ENCODE data around the gene GGNBP2. TPM values are rescaled to one million over a fixed set of nuclear protein-coding genes. Genes with fewer than 3 reads are reported as not detected.

Gene GGNBP2
- polyA plus RNA-seq, 1 donor from 2014 or later, result 112 TPM

DNA sequence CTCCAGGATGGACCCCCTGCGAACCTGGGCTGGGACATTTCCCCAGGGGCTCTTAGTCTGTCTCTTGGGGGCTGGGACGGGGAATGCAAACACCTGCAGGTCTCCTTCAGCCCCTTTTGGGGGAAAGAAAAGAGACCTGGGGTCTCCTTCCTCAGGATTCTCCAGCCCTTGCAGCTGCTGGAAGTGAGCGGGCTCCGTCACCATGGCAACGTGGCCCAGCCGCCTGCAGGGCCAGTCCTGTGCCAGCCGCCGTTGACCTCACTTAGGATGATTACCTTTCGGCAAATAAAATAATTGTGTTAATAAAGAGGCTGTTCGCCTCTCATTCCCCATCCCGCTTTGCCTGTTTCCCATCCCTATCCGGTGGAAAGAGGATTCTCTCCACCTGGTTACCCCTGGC is 82.4 kb downstream of the GGNBP2 start:
- H2AFZ ChIP-seq (ENCODE audit: low read depth, low read length), result no peak overlapping the region
- no peaks in the 10 kb centered on the region for H3F3A ChIP-seq (ENCODE audit: insufficient read depth, low read length, poor library complexity, severe bottlenecking)
- H4K20me1 ChIP-seq (ENCODE audit: insufficient read depth), result no peaks in the 10 kb centered on the region
- H3K27me3 ChIP-seq (ENCODE audit: insufficient read depth, low read depth, low read length), result peaks cover under 1% of the 10 kb centered on the region
- H3K36me3 ChIP-seq (ENCODE audit: insufficient read depth, low read length), result no peaks in the 10 kb centered on the region
- TF ChIP-seq TAF1 (IDR thresholded peaks at IDR 0.05; ENCODE audit: low read depth), result no peak
- TF ChIP-seq MXI1 (conservative IDR thresholded peaks at IDR 0.05; ENCODE audit: poor library complexity, severe bottlenecking), result no peak
- no peak for TF ChIP-seq RAD21 (conservative IDR thresholded peaks at IDR 0.05)
- TF ChIP-seq POLR2AphosphoS5 (IDR thresholded peaks at IDR 0.05), result no peak
- TF ChIP-seq, protein P1, sequence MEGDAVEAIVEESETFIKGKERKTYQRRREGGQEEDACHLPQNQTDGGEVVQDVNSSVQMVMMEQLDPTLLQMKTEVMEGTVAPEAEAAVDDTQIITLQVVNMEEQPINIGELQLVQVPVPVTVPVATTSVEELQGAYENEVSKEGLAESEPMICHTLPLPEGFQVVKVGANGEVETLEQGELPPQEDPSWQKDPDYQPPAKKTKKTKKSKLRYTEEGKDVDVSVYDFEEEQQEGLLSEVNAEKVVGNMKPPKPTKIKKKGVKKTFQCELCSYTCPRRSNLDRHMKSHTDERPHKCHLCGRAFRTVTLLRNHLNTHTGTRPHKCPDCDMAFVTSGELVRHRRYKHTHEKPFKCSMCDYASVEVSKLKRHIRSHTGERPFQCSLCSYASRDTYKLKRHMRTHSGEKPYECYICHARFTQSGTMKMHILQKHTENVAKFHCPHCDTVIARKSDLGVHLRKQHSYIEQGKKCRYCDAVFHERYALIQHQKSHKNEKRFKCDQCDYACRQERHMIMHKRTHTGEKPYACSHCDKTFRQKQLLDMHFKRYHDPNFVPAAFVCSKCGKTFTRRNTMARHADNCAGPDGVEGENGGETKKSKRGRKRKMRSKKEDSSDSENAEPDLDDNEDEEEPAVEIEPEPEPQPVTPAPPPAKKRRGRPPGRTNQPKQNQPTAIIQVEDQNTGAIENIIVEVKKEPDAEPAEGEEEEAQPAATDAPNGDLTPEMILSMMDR (IDR thresholded peaks at IDR 0.05; ENCODE audit: poor library complexity, severe bottlenecking), result no peak
- TF ChIP-seq SMC3 (conservative IDR thresholded peaks at IDR 0.05; ENCODE audit: poor library complexity), result no peak
- no peaks in the 10 kb centered on the region for H3K9me3 ChIP-seq (ENCODE audit: low read length)
- H3K4me3 ChIP-seq (ENCODE audit: low read length), result no peak overlapping the region
- H3K9ac ChIP-seq (ENCODE audit: low read length), result peak overlapping the region; percentile 33
- no peaks in the 10 kb centered on the region for H3K9me2 ChIP-seq (ENCODE audit: insufficient read depth, low read length)
- peak overlapping the region; percentile 27 for H3K27ac ChIP-seq (ENCODE audit: low read length)
- H3K79me2 ChIP-seq (replicated peaks; ENCODE audit: insufficient read depth, low read length), result no peaks in the 10 kb centered on the region
- H3K4me2 ChIP-seq (ENCODE audit: low read length), result no peak overlapping the region

DNA sequence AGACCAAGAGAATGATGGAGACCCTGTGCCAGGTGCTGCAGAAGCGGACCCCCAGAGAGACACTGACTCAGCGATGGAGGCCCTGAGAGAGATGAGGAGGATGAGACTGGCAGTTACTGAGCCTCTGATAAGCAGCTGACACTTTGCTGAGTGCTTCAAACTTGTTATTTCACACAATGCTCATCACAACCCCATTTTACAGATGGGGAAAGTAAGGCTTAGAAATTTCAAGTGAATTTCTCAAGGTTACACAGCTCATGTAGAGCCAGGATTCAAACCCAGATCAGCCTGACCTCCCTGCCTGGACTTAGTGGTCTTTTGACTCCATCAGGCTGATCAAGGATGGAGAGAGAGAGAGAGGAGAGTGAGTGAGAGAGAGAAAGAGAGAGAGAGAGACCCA is 83.9 kb downstream of the GGNBP2 start:
- Histone ChIP-seq H3K79me2 (replicated peaks; ENCODE audit: insufficient read depth, low read length) (no peaks in the 10 kb centered on the region), H3K27ac (ENCODE audit: low read length) (no peak overlapping the region), H3K9me3 (ENCODE audit: low read length) (no peaks in the 10 kb centered on the region), H3K9me2 (ENCODE audit: insufficient read depth, low read length) (no peaks in the 10 kb centered on the region), H3K9ac (ENCODE audit: low read length) (no peak overlapping the region), H3K4me3 (ENCODE audit: low read length) (no peak overlapping the region), H3K27me3 (ENCODE audit: insufficient read depth, low read depth, low read length) (peaks cover 15% of the 10 kb centered on the region), H3K4me2 (ENCODE audit: low read length) (no peak overlapping the region), H2AFZ (ENCODE audit: low read depth, low read length) (no peak overlapping the region), H3K36me3 (ENCODE audit: insufficient read depth, low read length) (no peaks in the 10 kb centered on the region), H3F3A (ENCODE audit: insufficient read depth, low read length, poor library complexity, severe bottlenecking) (no peaks in the 10 kb centered on the region), H4K20me1 (ENCODE audit: insufficient read depth) (no peaks in the 10 kb centered on the region)
- TF ChIP-seq, protein P2, sequence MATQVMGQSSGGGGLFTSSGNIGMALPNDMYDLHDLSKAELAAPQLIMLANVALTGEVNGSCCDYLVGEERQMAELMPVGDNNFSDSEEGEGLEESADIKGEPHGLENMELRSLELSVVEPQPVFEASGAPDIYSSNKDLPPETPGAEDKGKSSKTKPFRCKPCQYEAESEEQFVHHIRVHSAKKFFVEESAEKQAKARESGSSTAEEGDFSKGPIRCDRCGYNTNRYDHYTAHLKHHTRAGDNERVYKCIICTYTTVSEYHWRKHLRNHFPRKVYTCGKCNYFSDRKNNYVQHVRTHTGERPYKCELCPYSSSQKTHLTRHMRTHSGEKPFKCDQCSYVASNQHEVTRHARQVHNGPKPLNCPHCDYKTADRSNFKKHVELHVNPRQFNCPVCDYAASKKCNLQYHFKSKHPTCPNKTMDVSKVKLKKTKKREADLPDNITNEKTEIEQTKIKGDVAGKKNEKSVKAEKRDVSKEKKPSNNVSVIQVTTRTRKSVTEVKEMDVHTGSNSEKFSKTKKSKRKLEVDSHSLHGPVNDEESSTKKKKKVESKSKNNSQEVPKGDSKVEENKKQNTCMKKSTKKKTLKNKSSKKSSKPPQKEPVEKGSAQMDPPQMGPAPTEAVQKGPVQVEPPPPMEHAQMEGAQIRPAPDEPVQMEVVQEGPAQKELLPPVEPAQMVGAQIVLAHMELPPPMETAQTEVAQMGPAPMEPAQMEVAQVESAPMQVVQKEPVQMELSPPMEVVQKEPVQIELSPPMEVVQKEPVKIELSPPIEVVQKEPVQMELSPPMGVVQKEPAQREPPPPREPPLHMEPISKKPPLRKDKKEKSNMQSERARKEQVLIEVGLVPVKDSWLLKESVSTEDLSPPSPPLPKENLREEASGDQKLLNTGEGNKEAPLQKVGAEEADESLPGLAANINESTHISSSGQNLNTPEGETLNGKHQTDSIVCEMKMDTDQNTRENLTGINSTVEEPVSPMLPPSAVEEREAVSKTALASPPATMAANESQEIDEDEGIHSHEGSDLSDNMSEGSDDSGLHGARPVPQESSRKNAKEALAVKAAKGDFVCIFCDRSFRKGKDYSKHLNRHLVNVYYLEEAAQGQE (IDR thresholded peaks at IDR 0.05; ENCODE audit: borderline replicate concordance), result no peak
- TF ChIP-seq, protein P1 (IDR thresholded peaks at IDR 0.05; ENCODE audit: poor library complexity, severe bottlenecking), result no peak
- TF ChIP-seq EP300 (conservative IDR thresholded peaks at IDR 0.05; ENCODE audit: poor library complexity, severe bottlenecking) (no peak), EZH2 (IDR thresholded peaks at IDR 0.05; ENCODE audit: borderline replicate concordance, insufficient read depth, low read length, poor library complexity, severe bottlenecking) (no peak), POLR2AphosphoS5 (IDR thresholded peaks at IDR 0.05) (no peak), TAF1 (IDR thresholded peaks at IDR 0.05; ENCODE audit: low read depth) (no peak), MXI1 (conservative IDR thresholded peaks at IDR 0.05; ENCODE audit: poor library complexity, severe bottlenecking) (no peak), RAD21 (conservative IDR thresholded peaks at IDR 0.05) (no peak), SMC3 (conservative IDR thresholded peaks at IDR 0.05; ENCODE audit: poor library complexity) (no peak)

Measured in neural cell (in vitro differentiated cells).